CD4-positive, alpha-beta T cell (primary cell): Measurements from ENCODE around the gene CTNNA2. TPM values are rescaled to one million over a fixed set of nuclear protein-coding genes. Genes with fewer than 3 reads are reported as not detected.

ENCODE experiments used
- ATAC-seq: fragments of 200-7000 bp; cut with Tn5 transposase; one replicate; pipeline ENCODE4 v1.10.0; 2022; ENCODE audit warnings: mild to moderate bottlenecking; ENCODE audit not compliant: poor library complexity
- CTCF ChIA-PET: fragments of 350-600 bp; sonication (Branson Sonifier 250); formaldehyde crosslinking; loops from one replicate; lab custom pipeline; 2021; ENCODE audit warnings: antibody characterized with exemption, inconsistent platforms; lab: Charles Lee
- POLR2A ChIA-PET: fragments of 350-600 bp; sonication (Branson Sonifier 250); formaldehyde crosslinking; loops from one replicate; lab custom pipeline; 2021; ENCODE audit warnings: antibody characterized with exemption, inconsistent platforms; lab: Charles Lee
- DNase-seq, 14 experiments: peaks; one replicate each; pipeline ENCODE4 v3.0.0-alpha.2; 2013 to 2020; ENCODE audit warnings: mixed read lengths in 2 of 14
- H3K27ac ChIP-seq, 2 donors: one replicate each; pipeline versions ENCODE4 v1.5.1 to v1.7.0; 2013; ENCODE audit warnings: low read length in 2 of 2, low read depth in 1 of 2, mild to moderate bottlenecking in 1 of 2
- H3K27me3 ChIP-seq, 2 experiments: 1 replicate in 1 of 2; 2 replicates in 1 of 2; pipeline versions ENCODE4 v1.6.1 to v1.7.0; 2013; ENCODE audit warnings: low read length in 2 of 2, control low read depth in 1 of 2, mild to moderate bottlenecking in 1 of 2, moderate library complexity in 1 of 2; ENCODE audit not compliant: insufficient read depth in 2 of 2, control insufficient read depth in 1 of 2
- H3K36me3 ChIP-seq: one replicate; pipeline ENCODE4 v1.6.1; 2013; ENCODE audit warnings: low read length, control low read depth; ENCODE audit not compliant: insufficient read depth
- H3K4me1 ChIP-seq: one replicate; pipeline ENCODE4 v1.6.1; 2013; ENCODE audit warnings: low read length, control low read depth; ENCODE audit not compliant: insufficient read depth
- H3K4me3 ChIP-seq: one replicate; pipeline ENCODE4 v1.5.1; 2013; ENCODE audit warnings: mild to moderate bottlenecking, low read length, moderate library complexity
- H3K9me3 ChIP-seq, 2 experiments: 1 replicate in 1 of 2; 2 replicates in 1 of 2; pipeline versions ENCODE4 v1.6.1 to v1.7.0; 2013; ENCODE audit warnings: low read length in 2 of 2, mild to moderate bottlenecking in 2 of 2, control low read depth in 1 of 2, moderate library complexity in 1 of 2; ENCODE audit not compliant: control insufficient read depth in 1 of 2, insufficient read depth in 1 of 2
- H3K27ac Mint-ChIP-seq: one replicate; pipeline ENCODE4 v1.8.0; 2020; ENCODE audit warnings: mixed read lengths
- H3K27me3 Mint-ChIP-seq: one replicate; pipeline ENCODE4 v1.8.0; 2021; ENCODE audit warnings: mixed read lengths
- H3K36me3 Mint-ChIP-seq: one replicate; pipeline ENCODE4 v1.8.0; 2021; ENCODE audit warnings: low read depth, mixed read lengths
- H3K4me1 Mint-ChIP-seq: one replicate; pipeline ENCODE4 v1.8.0; 2021; ENCODE audit warnings: low read depth, mixed read lengths
- H3K4me3 Mint-ChIP-seq: one replicate; pipeline ENCODE4 v1.8.0; 2020; ENCODE audit warnings: mild to moderate bottlenecking, mixed read lengths
- H3K9me3 Mint-ChIP-seq: one replicate; pipeline ENCODE4 v1.8.0; 2020; ENCODE audit warnings: mixed read lengths
- CTCF ChIP-seq: fragments of 200-600 bp; IDR thresholded peaks from one replicate; pipeline ENCODE4 v1.8.0; 2022; ENCODE audit warnings: antibody characterized with exemption, mild to moderate bottlenecking
- intact Hi-C, 2 experiments: fragments of 100-400 bp; cut with DNase I in 1 of 2; cut with micrococcal nuclease in 1 of 2; formaldehyde crosslinking; loops; one replicate each; pipeline versions ENCODE4 v1.15.1 to v1.9.0; 2023 to 2025; cut with DNase I, micrococcal nuclease
- total RNA-seq, 174 experiments: library from RNA in 2 of 174; stranded (reverse) in 2 of 174; gene quantifications; one replicate each; pipeline ENCODE4 v1.2.3 and lab custom pipeline; 2021 to 2026

The CTNNA2 gene
- total RNA-seq, 2 experiments from 2014 or later: not detected

- H3K4me3 Mint-ChIP-seq: no peak overlapping the region
- H3K27ac Mint-ChIP-seq: no peak overlapping the region
- ChIA-PET POLR2A (no interaction called here), CTCF (no interaction called here)
- Histone ChIP-seq H3K4me1 (no peaks in the 10 kb centered on the region), H3K27ac (no peak overlapping the region), H3K27me3 (no peaks in the 10 kb centered on the region), H3K4me3 (no peak overlapping the region), H3K9me3 (peaks cover 0 to 4% of the 10 kb centered on the region in 2 experiments), H3K36me3 (no peaks in the 10 kb centered on the region)
- TF ChIP-seq CTCF: no peak
- H3K36me3 Mint-ChIP-seq: no peaks in the 10 kb centered on the region
- no peak for DNase-seq
- no peaks in the 10 kb centered on the region for H3K4me1 Mint-ChIP-seq
- no peak for ATAC-seq
- H3K27me3 Mint-ChIP-seq: no peaks in the 10 kb centered on the region
- intact Hi-C loops: no loop called here
- H3K9me3 Mint-ChIP-seq: no peaks in the 10 kb centered on the region
Observed at GRCh38 chr2:80061881-80062280, 549.0 kb downstream of the CTNNA2 start.

- H3K27me3 Mint-ChIP-seq: no peaks in the 10 kb centered on the region
- DNase-seq (no peak), ATAC-seq (no peak)
- Histone ChIP-seq H3K9me3 (peaks cover 0 to 4% of the 10 kb centered on the region in 2 experiments), H3K4me1 (no peaks in the 10 kb centered on the region), H3K27ac (no peak overlapping the region), H3K27me3 (no peaks in the 10 kb centered on the region), H3K36me3 (no peaks in the 10 kb centered on the region), H3K4me3 (no peak overlapping the region)
- H3K36me3 Mint-ChIP-seq: no peaks in the 10 kb centered on the region
- no peak overlapping the region for H3K27ac Mint-ChIP-seq
- intact Hi-C loops: no loop called here
- no peaks in the 10 kb centered on the region for H3K9me3 Mint-ChIP-seq
- no peak overlapping the region for H3K4me3 Mint-ChIP-seq
- ChIA-PET CTCF (no interaction called here), POLR2A (no interaction called here)
- no peak for TF ChIP-seq CTCF
- H3K4me1 Mint-ChIP-seq: no peaks in the 10 kb centered on the region
Observed at GRCh38 chr2:80062298-80062697, 549.4 kb downstream of the CTNNA2 start.

- ATAC-seq: no peak
- no peaks in the 10 kb centered on the region for H3K9me3 ChIP-seq
- peaks cover 8% of the 10 kb centered on the region for H3K27me3 Mint-ChIP-seq
- DNase-seq: no peak
- H3K36me3 Mint-ChIP-seq: no peaks in the 10 kb centered on the region
- no peaks in the 10 kb centered on the region for H3K4me1 ChIP-seq
- TF ChIP-seq CTCF: no peak
- no peaks in the 10 kb centered on the region for H3K4me1 Mint-ChIP-seq
- H3K36me3 ChIP-seq: no peaks in the 10 kb centered on the region
- no peaks in the 10 kb centered on the region for H3K9me3 Mint-ChIP-seq
- intact Hi-C loops: no loop called here
- no peak overlapping the region for H3K27ac ChIP-seq
- H3K4me3 ChIP-seq: no peak overlapping the region
- ChIA-PET POLR2A (no interaction called here), CTCF (no interaction called here)
- no peaks in the 10 kb centered on the region for H3K27me3 ChIP-seq
- no peak overlapping the region for H3K27ac Mint-ChIP-seq
- no peak overlapping the region for H3K4me3 Mint-ChIP-seq
Observed at GRCh38 chr2:80068038-80068731, 555.3 kb downstream of the CTNNA2 start.
